H1 (cell line): ENCODE results near the gene SLC25A4. TPM values are rescaled to one million over a fixed set of nuclear protein-coding genes. Genes with fewer than 3 reads are reported as not detected.

ENCODE experiments used
- CTCF ChIP-seq, 3 experiments: IDR thresholded peaks; 1 replicate in 2 of 3; 2 replicates in 1 of 3; pipeline versions ENCODE4 v1.5.1 to v1.6.1; 2011; ENCODE audit warnings: low read length in 3 of 3, mild to moderate bottlenecking in 3 of 3, inconsistent platforms in 2 of 3, low read depth in 1 of 3, moderate library complexity in 1 of 3; ENCODE audit not compliant: insufficient read depth in 1 of 3; ENCODE audit errors: control extremely low read depth in 1 of 3
- JUN ChIP-seq: IDR thresholded peaks from 2 replicates; pipeline ENCODE4 v1.6.1; 2011; ENCODE audit warnings: low read depth, mild to moderate bottlenecking, improper control_type of control experiment, low read length
- KDM4A ChIP-seq: IDR thresholded peaks from one replicate; pipeline ENCODE4 v1.7.1; 2012; ENCODE audit warnings: low read depth, mild to moderate bottlenecking, moderate library complexity, low read length, inconsistent platforms; ENCODE audit not compliant: severe bottlenecking
- SIX5 ChIP-seq: IDR thresholded peaks from 2 replicates; pipeline ENCODE4 v1.6.1; 2011; ENCODE audit warnings: mild to moderate bottlenecking, low read depth, low read length
- polyA plus RNA-seq, 7 experiments: library from polyadenylated mRNA; depleted of rRNA in 3 of 7; stranded (reverse) in 5 of 7; unstranded in 2 of 7; fragments of >200 nt in 5 of 7; fragments of 200-250 nt in 2 of 7; gene quantifications; 1 replicate in 5 of 7; 2 replicates in 1 of 7; 4 replicates in 1 of 7; pipeline versions ENCODE4 v1.2.1 to v1.2.3, GENCODE V29; 2011 to 2013; ENCODE audit warnings: missing spikeins in 2 of 7, mixed read lengths in 2 of 7
- total RNA-seq: library from RNA; stranded (reverse); fragmentation: NEBNext Ultra II Directional; extraction: Animal tissue kit (Norgen Biotek cat#: 25700); gene quantifications from 2 replicates; pipeline ENCODE4 v1.2.1, GENCODE V29; 2021

Gene SLC25A4
- total and polyA plus RNA-seq, 2 of the 8 experiments (the other 6 are each of a cell fraction or from before 2014, with no cell fraction given), result 41.3 to 42.0 TPM

DNA sequence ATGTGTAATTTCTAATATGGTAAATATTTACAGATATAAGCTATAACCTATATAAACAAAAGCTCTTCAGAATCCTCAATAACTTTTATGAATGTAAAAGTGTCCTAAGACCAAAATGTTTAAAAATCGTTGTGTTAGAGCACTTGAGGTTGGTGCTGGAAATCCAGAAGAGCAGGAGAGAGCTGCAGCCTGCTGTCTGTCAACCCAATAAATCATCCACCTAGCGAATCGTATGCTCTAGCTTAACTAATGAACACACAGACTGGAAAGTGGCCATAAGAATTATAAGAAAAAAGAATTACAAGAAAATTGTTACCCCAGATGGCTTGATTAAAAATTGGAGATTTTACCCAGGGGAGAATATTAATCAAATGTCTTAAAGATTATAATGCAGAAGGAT is 43.7 kb downstream of the SLC25A4 start (continued):
- TF ChIP-seq JUN, result no peak
- no peak for TF ChIP-seq KDM4A
- no peak for TF ChIP-seq CTCF (IDR thresholded peaks at IDR 0.05; ENCODE audit: control extremely low read depth in 1 of 3, insufficient read depth in 1 of 3, low read depth in 1 of 3, low read length in 3 of 3)
- no peak for TF ChIP-seq SIX5
